Suprapubic skin (tissue), 4 donors: ENCODE results near the gene SPATA6L. TPM values are rescaled to one million over a fixed set of nuclear protein-coding genes. Genes with fewer than 3 reads are reported as not detected.

ENCODE experiments used
- DNase-seq, 2 donors: peaks; one replicate each; pipeline ENCODE4 v3.0.0-alpha.2; 2019; ENCODE audit warnings: low spot score in 2 of 2
- H3K27ac ChIP-seq: fragments of 200-600 bp; sonication (generic); one replicate; pipeline ENCODE4 v1.5.1; 2019
- H3K27me3 ChIP-seq: fragments of 200-600 bp; sonication (generic); one replicate; pipeline ENCODE4 v1.5.1; 2019
- H3K36me3 ChIP-seq: fragments of 200-600 bp; sonication (generic); one replicate; pipeline ENCODE4 v1.5.1; 2019
- H3K4me1 ChIP-seq: fragments of 200-600 bp; sonication (generic); one replicate; pipeline ENCODE4 v1.5.1; 2019
- H3K4me3 ChIP-seq: fragments of 200-600 bp; sonication (generic); one replicate; pipeline ENCODE4 v1.5.1; 2019; ENCODE audit warnings: mild to moderate bottlenecking
- H3K9me3 ChIP-seq: fragments of 200-600 bp; sonication (generic); one replicate; pipeline ENCODE4 v1.5.1; 2019
- EP300 ChIP-seq: sonication (generic); formaldehyde crosslinking; IDR thresholded peaks from one replicate; pipeline ENCODE4 v1.6.1; 2017; ENCODE audit warnings: antibody characterized with exemption
- POLR2A ChIP-seq, 2 donors: fragments of 450-650 bp; IDR thresholded peaks; one replicate each; pipeline ENCODE4 v1.6.1; 2017; ENCODE audit warnings: antibody characterized with exemption in 2 of 2, mild to moderate bottlenecking in 2 of 2, moderate library complexity in 2 of 2
- POLR2AphosphoS5 ChIP-seq, 3 donors: sonication (generic); formaldehyde crosslinking; IDR thresholded peaks; one replicate each; pipeline ENCODE4 v1.6.1; 2017; ENCODE audit warnings: antibody characterized with exemption in 3 of 3
- WGBS: methylation state at CpG from one replicate; pipeline ENCODE4 v1.1.5; 2018; 5-methylcytosine and 5-hydroxymethylcytosine counted together
- total RNA-seq, 4 donors: library from RNA; depleted of rRNA; stranded (reverse); fragments of >200 nt; gene quantifications; one replicate each; pipeline ENCODE4 v1.1.0, GENCODE V29; 2016
- TF ChIP-seq, protein P1 (sequence below), 2 donors: fragments of 200-600 bp in 1 of 2; fragments of 450-650 bp in 1 of 2; sonication (generic) in 1 of 2; IDR thresholded peaks; one replicate each; pipeline ENCODE4 v1.5.1; 2016 to 2019; ENCODE audit warnings: antibody characterized with exemption in 2 of 2, mild to moderate bottlenecking in 1 of 2, moderate library complexity in 1 of 2

The SPATA6L gene
- total RNA-seq, 4 donors from 2014 or later, result 1.2 to 23.8 (median 3.4) TPM

- TF ChIP-seq POLR2A (IDR thresholded peaks at IDR 0.05) (no peak), POLR2AphosphoS5 (IDR thresholded peaks at IDR 0.05) (no peak), EP300 (no peak)
- TF ChIP-seq, protein P1, sequence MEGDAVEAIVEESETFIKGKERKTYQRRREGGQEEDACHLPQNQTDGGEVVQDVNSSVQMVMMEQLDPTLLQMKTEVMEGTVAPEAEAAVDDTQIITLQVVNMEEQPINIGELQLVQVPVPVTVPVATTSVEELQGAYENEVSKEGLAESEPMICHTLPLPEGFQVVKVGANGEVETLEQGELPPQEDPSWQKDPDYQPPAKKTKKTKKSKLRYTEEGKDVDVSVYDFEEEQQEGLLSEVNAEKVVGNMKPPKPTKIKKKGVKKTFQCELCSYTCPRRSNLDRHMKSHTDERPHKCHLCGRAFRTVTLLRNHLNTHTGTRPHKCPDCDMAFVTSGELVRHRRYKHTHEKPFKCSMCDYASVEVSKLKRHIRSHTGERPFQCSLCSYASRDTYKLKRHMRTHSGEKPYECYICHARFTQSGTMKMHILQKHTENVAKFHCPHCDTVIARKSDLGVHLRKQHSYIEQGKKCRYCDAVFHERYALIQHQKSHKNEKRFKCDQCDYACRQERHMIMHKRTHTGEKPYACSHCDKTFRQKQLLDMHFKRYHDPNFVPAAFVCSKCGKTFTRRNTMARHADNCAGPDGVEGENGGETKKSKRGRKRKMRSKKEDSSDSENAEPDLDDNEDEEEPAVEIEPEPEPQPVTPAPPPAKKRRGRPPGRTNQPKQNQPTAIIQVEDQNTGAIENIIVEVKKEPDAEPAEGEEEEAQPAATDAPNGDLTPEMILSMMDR (IDR thresholded peaks at IDR 0.05), result no peak
- H3K27me3 ChIP-seq, result no peaks in the 10 kb centered on the region
- no peaks in the 10 kb centered on the region for H3K9me3 ChIP-seq
- 93% methylated on average over 4 of the region's 4 CpGs for WGBS
- no peaks in the 10 kb centered on the region for H3K36me3 ChIP-seq
- H3K4me3 ChIP-seq, result no peak overlapping the region
- no peak for DNase-seq
- peaks cover 8% of the 10 kb centered on the region for H3K4me1 ChIP-seq
- no peak overlapping the region for H3K27ac ChIP-seq
Observed at GRCh38 chr9:4594545-4594944, 71.7 kb downstream of the SPATA6L start.

GRCh38 chr9:4592886-4593285 lies 73.4 kb downstream of the SPATA6L start:
- Histone ChIP-seq H3K9me3 (no peaks in the 10 kb centered on the region), H3K27ac (no peak overlapping the region), H3K4me1 (peaks cover 8% of the 10 kb centered on the region), H3K27me3 (no peaks in the 10 kb centered on the region), H3K4me3 (no peak overlapping the region), H3K36me3 (no peaks in the 10 kb centered on the region)
- TF ChIP-seq, protein P1 (IDR thresholded peaks at IDR 0.05), result no peak
- TF ChIP-seq POLR2AphosphoS5 (IDR thresholded peaks at IDR 0.05) (no peak), EP300 (no peak), POLR2A (IDR thresholded peaks at IDR 0.05) (no peak)
- 76% methylated on average over 1 of the region's 1 CpG for WGBS
- DNase-seq, result no peak

DNA sequence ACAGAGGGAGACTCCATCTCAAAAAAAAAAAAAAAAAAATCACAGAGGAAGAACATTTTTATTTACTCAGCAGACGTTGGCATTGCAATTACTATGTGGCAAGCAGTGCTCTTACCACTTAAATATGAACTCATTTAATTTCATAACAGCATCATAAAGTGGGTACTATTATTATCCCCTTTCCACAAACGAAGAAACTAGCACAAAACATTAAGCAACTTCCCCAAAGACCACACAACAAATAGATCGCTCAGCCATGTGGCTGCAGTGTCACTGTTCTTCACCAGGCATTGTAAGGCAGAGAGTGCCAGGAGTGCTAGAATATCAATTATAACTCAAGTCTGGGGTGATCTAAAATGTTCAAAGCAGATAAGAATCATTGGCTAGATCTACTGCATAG lies 74.0 kb downstream of the SPATA6L start:
- Histone ChIP-seq H3K4me3 (no peak overlapping the region), H3K9me3 (no peaks in the 10 kb centered on the region), H3K27me3 (no peaks in the 10 kb centered on the region), H3K4me1 (peaks cover 8% of the 10 kb centered on the region), H3K36me3 (no peaks in the 10 kb centered on the region), H3K27ac (no peak overlapping the region)
- no peak for DNase-seq
- TF ChIP-seq EP300, result no peak
- TF ChIP-seq POLR2A (IDR thresholded peaks at IDR 0.05), result no peak
- no peak for TF ChIP-seq POLR2AphosphoS5 (IDR thresholded peaks at IDR 0.05)
- TF ChIP-seq, protein P1 (IDR thresholded peaks at IDR 0.05), result no peak
- 59% methylated on average over 3 of the region's 3 CpGs for WGBS

DNA sequence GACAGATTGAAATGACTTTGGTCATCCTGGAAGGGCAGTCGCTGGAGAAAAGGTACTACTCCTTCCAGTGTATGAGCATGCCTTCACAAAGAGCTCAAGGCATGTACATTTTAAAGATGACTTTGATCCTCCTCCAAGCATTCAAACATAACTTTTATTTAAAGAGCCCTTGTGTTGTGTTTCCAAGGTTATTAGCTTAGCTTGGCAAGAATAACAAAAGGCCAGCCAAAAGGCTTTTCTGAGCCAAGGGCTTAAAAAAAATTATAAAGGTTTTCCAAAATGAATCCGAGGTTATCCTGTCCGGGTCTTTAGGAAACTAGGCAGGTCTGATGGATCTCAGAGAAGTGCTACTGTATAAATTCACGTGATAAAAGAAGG lies 75.2 kb downstream of the SPATA6L start:
- no peak for TF ChIP-seq EP300
- no peak for TF ChIP-seq POLR2A (IDR thresholded peaks at IDR 0.05)
- TF ChIP-seq POLR2AphosphoS5 (IDR thresholded peaks at IDR 0.05), result no peak
- TF ChIP-seq, protein P1 (IDR thresholded peaks at IDR 0.05), result no peak

DNA sequence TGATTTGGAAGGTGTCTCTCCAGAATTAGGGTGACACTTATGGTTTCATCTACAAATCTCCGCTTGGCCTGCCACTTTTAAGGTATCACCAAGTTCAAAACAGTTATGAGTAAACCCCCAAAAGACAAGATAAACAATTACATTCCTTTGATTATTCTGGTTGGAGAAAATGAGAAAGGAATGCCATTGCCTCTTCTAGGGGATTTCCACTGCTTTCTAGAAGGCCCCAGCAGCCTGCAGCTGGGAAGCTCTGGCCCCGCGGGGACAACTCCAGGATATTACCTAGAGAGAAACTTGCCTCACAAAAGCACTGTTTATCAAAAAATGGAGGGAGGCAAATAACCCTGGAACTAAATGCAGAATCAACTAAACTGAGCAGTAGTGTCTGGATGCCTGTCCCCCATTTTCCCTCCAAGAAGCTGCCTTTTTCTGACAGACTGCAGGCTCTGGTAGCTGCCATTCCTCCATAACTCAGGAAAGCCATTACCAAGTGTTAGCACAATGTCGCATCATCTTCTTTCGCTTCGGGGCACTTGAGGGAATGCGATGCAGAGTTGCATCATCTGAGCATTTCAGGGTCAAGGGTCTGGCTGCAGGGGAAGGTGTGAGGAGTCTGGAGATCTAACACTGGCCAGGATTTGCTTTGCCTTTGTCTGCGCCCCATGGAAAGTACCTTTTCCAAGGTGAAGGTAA lies 75.7 kb downstream of the SPATA6L start:
- no peak for DNase-seq
- Histone ChIP-seq H3K9me3 (no peaks in the 10 kb centered on the region), H3K27ac (no peak overlapping the region), H3K27me3 (no peaks in the 10 kb centered on the region), H3K4me1 (peaks cover 8% of the 10 kb centered on the region), H3K36me3 (no peaks in the 10 kb centered on the region), H3K4me3 (no peak overlapping the region)
- WGBS, result 70% methylated on average over 8 of the region's 8 CpGs
- TF ChIP-seq POLR2AphosphoS5 (IDR thresholded peaks at IDR 0.05) (no peak), EP300 (no peak), POLR2A (IDR thresholded peaks at IDR 0.05) (no peak)
- TF ChIP-seq, protein P1 (IDR thresholded peaks at IDR 0.05), result no peak

More for the DNA sequence above, 75.2 kb downstream of the SPATA6L start:
- H3K4me3 ChIP-seq, result no peak overlapping the region
- WGBS, result 25% methylated on average over 4 of the region's 4 CpGs
- no peaks in the 10 kb centered on the region for H3K36me3 ChIP-seq
- no peak overlapping the region for H3K27ac ChIP-seq
- H3K4me1 ChIP-seq, result peaks cover 8% of the 10 kb centered on the region
- H3K9me3 ChIP-seq, result no peaks in the 10 kb centered on the region
- no peak for DNase-seq
- no peaks in the 10 kb centered on the region for H3K27me3 ChIP-seq
